Neural progenitor cell (in vitro differentiated cells): ENCODE data around the gene MTG1. TPM values are rescaled to one million over a fixed set of nuclear protein-coding genes. Genes with fewer than 3 reads are reported as not detected.

Source experiments
- DNase-seq: peaks from one replicate; pipeline ENCODE4 v3.0.0-alpha.2; 2016; ENCODE audit warnings: low spot score
- H2AFZ ChIP-seq: fragments of 200-600 bp; sonication (generic); replicated peaks from 2 replicates; pipeline ENCODE4 v1.6.1; 2016; ENCODE audit warnings: antibody characterized with exemption
- H3F3A ChIP-seq: fragments of 200-600 bp; sonication (generic); 2 replicates; pipeline ENCODE4 v1.6.1; 2016; ENCODE audit warnings: antibody characterized with exemption, low read depth
- H3K27ac ChIP-seq: fragments of 200-600 bp; sonication (generic); 2 replicates; pipeline ENCODE4 v1.5.1; 2016; ENCODE audit warnings: mild to moderate bottlenecking
- H3K27me3 ChIP-seq: fragments of 200-600 bp; sonication (generic); 2 replicates; pipeline ENCODE4 v1.6.1; 2016; ENCODE audit warnings: mild to moderate bottlenecking, moderate library complexity
- H3K36me3 ChIP-seq: fragments of 200-600 bp; sonication (generic); 2 replicates; pipeline ENCODE4 v1.5.1; 2016
- H3K4me1 ChIP-seq: fragments of 200-600 bp; sonication (generic); 2 replicates; pipeline ENCODE4 v1.6.1; 2016; ENCODE audit warnings: mixed run types
- H3K4me2 ChIP-seq: fragments of 200-600 bp; sonication (generic); 2 replicates; pipeline ENCODE4 v1.6.1; 2016
- H3K4me3 ChIP-seq: fragments of 200-600 bp; sonication (generic); 2 replicates; pipeline ENCODE4 v1.5.1; 2016
- H3K79me2 ChIP-seq: fragments of 200-600 bp; sonication (generic); 2 replicates; pipeline ENCODE4 v1.6.1; 2016; ENCODE audit warnings: low read depth
- H3K9ac ChIP-seq: fragments of 200-600 bp; sonication (generic); 2 replicates; pipeline ENCODE4 v1.6.1; 2016
- H3K9me3 ChIP-seq: fragments of 200-600 bp; sonication (generic); 2 replicates; pipeline ENCODE4 v1.5.1; 2016; ENCODE audit warnings: low read depth
- H4K20me1 ChIP-seq: fragments of 200-600 bp; sonication (generic); 2 replicates; pipeline ENCODE4 v1.6.1; 2016; ENCODE audit warnings: low read depth
- H3K27ac Mint-ChIP-seq: 3 replicates; pipeline ENCODE4 v1.8.0; 2021; ENCODE audit warnings: mixed read lengths
- H3K27me3 Mint-ChIP-seq: 2 replicates; pipeline ENCODE4 v1.8.0; 2022; ENCODE audit warnings: low read depth, mild to moderate bottlenecking, inconsistent platforms, moderate library complexity, mixed read lengths; ENCODE audit not compliant: insufficient read depth
- H3K36me3 Mint-ChIP-seq: 3 replicates; pipeline ENCODE4 v1.8.0; 2021; ENCODE audit warnings: mixed read lengths
- H3K4me1 Mint-ChIP-seq: 3 replicates; pipeline ENCODE4 v1.8.0; 2021; ENCODE audit warnings: mixed read lengths
- H3K4me3 Mint-ChIP-seq: 3 replicates; pipeline ENCODE4 v1.8.0; 2021; ENCODE audit warnings: mild to moderate bottlenecking, moderate library complexity, mixed read lengths
- H3K9me3 Mint-ChIP-seq: 3 replicates; pipeline ENCODE4 v1.8.0; 2020; ENCODE audit warnings: mixed read lengths
- CTCF ChIP-seq: fragments of 200-600 bp; sonication (generic); IDR thresholded peaks from 2 replicates; pipeline ENCODE4 v1.5.1; 2017; ENCODE audit warnings: antibody characterized with exemption, mild to moderate bottlenecking
- EZH2 ChIP-seq: fragments of 200-600 bp; sonication (generic); IDR thresholded peaks from 2 replicates; pipeline ENCODE4 v1.6.1; 2017; ENCODE audit warnings: antibody characterized with exemption, mild to moderate bottlenecking, moderate library complexity
- EZH2phosphoT487 ChIP-seq: fragments of 200-600 bp; sonication (generic); IDR thresholded peaks from 2 replicates; pipeline ENCODE4 v1.6.1; 2017; ENCODE audit warnings: antibody characterized with exemption
- total RNA-seq: library from RNA; depleted of rRNA; stranded (reverse); fragments of >200 nt; gene quantifications from 2 replicates; pipeline ENCODE4 v1.2.3, GENCODE V29; 2015; ENCODE audit warnings: low replicate concordance

MTG1 gene
- total RNA-seq, 1 donor from 2014 or later = 28.0 TPM

GRCh38 chr10:133452453-133452852 lies 58.5 kb downstream of the MTG1 start:
- peaks cover 2% of the 10 kb centered on the region for H3K27me3 Mint-ChIP-seq
- H3K4me3 ChIP-seq = no peak overlapping the region
- no peak overlapping the region for H3K27ac Mint-ChIP-seq
- H3F3A ChIP-seq = no peaks in the 10 kb centered on the region
- H3K27me3 ChIP-seq = no peaks in the 10 kb centered on the region
- no peaks in the 10 kb centered on the region for H4K20me1 ChIP-seq
- no peaks in the 10 kb centered on the region for H3K79me2 ChIP-seq
- H3K36me3 ChIP-seq = no peaks in the 10 kb centered on the region
- DNase-seq = no peak
- H3K4me2 ChIP-seq = no peak overlapping the region
- peaks cover 33% of the 10 kb centered on the region for H3K9me3 Mint-ChIP-seq
- TF ChIP-seq EZH2phosphoT487 (no peak), EZH2 (no peak), CTCF (no peak)
- H3K9ac ChIP-seq = no peak overlapping the region
- peaks cover 15% of the 10 kb centered on the region for H3K9me3 ChIP-seq
- H3K36me3 Mint-ChIP-seq = peaks cover 2% of the 10 kb centered on the region
- H3K4me3 Mint-ChIP-seq = no peak overlapping the region
- H3K4me1 Mint-ChIP-seq = no peaks in the 10 kb centered on the region
- no peak overlapping the region for H3K27ac ChIP-seq
- no peaks in the 10 kb centered on the region for H3K4me1 ChIP-seq
- no peak overlapping the region for H2AFZ ChIP-seq

- peaks cover under 1% of the 10 kb centered on the region for H3K36me3 Mint-ChIP-seq
- H3K27ac Mint-ChIP-seq = no peak within 1 kb of the TSS
- H3K9ac ChIP-seq = no peak within 1 kb of the TSS
These were observed 59.7 kb downstream of the MTG1 start, which contains the start of gene SCART1 for GRCh38 chr10:133453516-133454203. Gene SCART1 (plus strand): TSS chr10:133453945. CDS start chr10:133453998, 53 bp downstream.

DNA sequence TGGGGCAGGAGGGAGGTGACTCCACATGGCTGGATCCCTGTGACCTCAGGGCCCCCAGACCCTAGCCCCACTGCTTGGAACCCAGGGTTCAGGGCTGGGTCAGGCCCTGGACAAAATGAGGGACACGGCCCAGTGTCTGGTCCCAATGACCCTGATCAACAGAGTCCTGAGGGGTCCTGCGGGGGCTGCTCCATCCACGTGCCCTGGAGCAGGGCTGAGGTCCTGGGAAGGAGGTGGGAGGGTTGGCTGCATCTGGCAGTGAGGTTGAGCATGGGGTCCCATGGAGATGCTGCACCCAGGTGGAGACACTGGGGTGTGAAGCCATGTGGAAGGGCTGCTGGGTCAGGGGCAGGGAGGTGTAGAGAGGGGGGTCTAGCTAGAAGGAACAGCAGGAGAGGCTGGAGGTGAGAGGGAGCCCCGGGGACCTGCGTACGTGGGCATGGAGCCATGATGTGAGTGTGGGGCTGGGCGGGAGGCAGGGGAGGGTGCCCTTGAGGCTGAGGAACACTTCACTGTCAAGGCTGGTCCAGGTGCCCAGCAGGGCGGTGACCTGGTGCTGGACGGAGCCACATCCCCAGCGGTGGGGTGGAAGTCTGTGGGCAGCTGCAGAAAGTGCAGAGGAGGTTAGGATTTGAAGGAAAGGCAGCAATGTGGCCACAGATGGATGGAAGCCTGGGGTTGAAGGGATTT lies 60.4 kb downstream of the MTG1 start:
- DNase-seq = no peak
- Mint-ChIP-seq H3K36me3 (no peaks in the 10 kb centered on the region), H3K4me3 (no peak overlapping the region), H3K27me3 (peaks cover 2% of the 10 kb centered on the region), H3K9me3 (peaks cover 18% of the 10 kb centered on the region), H3K4me1 (no peaks in the 10 kb centered on the region), H3K27ac (no peak overlapping the region)
- Histone ChIP-seq H3K9ac (no peak overlapping the region), H2AFZ (no peak overlapping the region), H3F3A (no peaks in the 10 kb centered on the region), H4K20me1 (no peaks in the 10 kb centered on the region), H3K4me3 (no peak overlapping the region), H3K79me2 (no peaks in the 10 kb centered on the region), H3K9me3 (peaks cover 4% of the 10 kb centered on the region), H3K27ac (no peak overlapping the region), H3K4me1 (no peaks in the 10 kb centered on the region), H3K4me2 (no peak overlapping the region), H3K36me3 (no peaks in the 10 kb centered on the region), H3K27me3 (no peaks in the 10 kb centered on the region)
- no peak for TF ChIP-seq CTCF

More at GRCh38 chr10:133453516-133454203, 59.7 kb downstream of the MTG1 start, which contains the start of gene SCART1:
- no peaks in the 10 kb centered on the region for H3K27me3 ChIP-seq
- no peak within 1 kb of the TSS for H3K4me2 ChIP-seq
- no peak within 1 kb of the TSS for H2AFZ ChIP-seq
- no peak within 1 kb of the TSS for H3K4me3 ChIP-seq
- H3K4me1 ChIP-seq = no peaks in the 10 kb centered on the region
- H3K27me3 Mint-ChIP-seq = peaks cover 2% of the 10 kb centered on the region
- no peaks in the 10 kb centered on the region for H4K20me1 ChIP-seq
- TF ChIP-seq CTCF = no peak
- no peak for TF ChIP-seq EZH2
- TF ChIP-seq EZH2phosphoT487 = no peak
- H3F3A ChIP-seq = no peaks in the 10 kb centered on the region
- H3K79me2 ChIP-seq = no peaks in the 10 kb centered on the region
- H3K27ac ChIP-seq = no peak within 1 kb of the TSS
- H3K4me1 Mint-ChIP-seq = no peaks in the 10 kb centered on the region
- H3K9me3 ChIP-seq = peaks cover 11% of the 10 kb centered on the region
- no peak within 1 kb of the TSS for H3K4me3 Mint-ChIP-seq
- no peaks in the 10 kb centered on the region for H3K36me3 ChIP-seq
- no peak for DNase-seq
- peaks cover 24% of the 10 kb centered on the region for H3K9me3 Mint-ChIP-seq
